Heart right ventricle (tissue), 16 donors: ENCODE data around the gene ALDH16A1. TPM values are rescaled to one million over a fixed set of nuclear protein-coding genes. Genes with fewer than 3 reads are reported as not detected.

Source experiments
- ATAC-seq, 8 donors: fragments of 200-7000 bp; cut with Tn5 transposase; one replicate each; pipeline ENCODE4 v1.9.1; 2020; ENCODE audit warnings: mild to moderate bottlenecking in 8 of 8, moderate library complexity in 8 of 8, moderate number of reproducible peaks in 1 of 8
- DNase-seq, 2 donors: peaks; one replicate each; pipeline ENCODE4 v3.0.0-alpha.2; 2020
- H3K27ac ChIP-seq, 10 donors: fragments of 200-600 bp; sonication (generic) in 2 of 10; one replicate each; pipeline versions ENCODE4 v1.5.0 to v1.8.0; 2020 to 2022; ENCODE audit warnings: mild to moderate bottlenecking in 3 of 10
- H3K27me3 ChIP-seq, 7 donors: fragments of 200-600 bp; one replicate each; pipeline ENCODE4 v1.8.0; 2021 to 2022; ENCODE audit warnings: mild to moderate bottlenecking in 2 of 7
- H3K36me3 ChIP-seq, 9 donors: fragments of 200-600 bp; sonication (generic) in 1 of 9; one replicate each; pipeline versions ENCODE4 v1.5.0 to v1.8.0; 2020 to 2022; ENCODE audit warnings: mild to moderate bottlenecking in 2 of 9
- H3K4me1 ChIP-seq, 9 donors: fragments of 200-600 bp; sonication (generic) in 1 of 9; one replicate each; pipeline versions ENCODE4 v1.5.0 to v1.8.0; 2020 to 2022; ENCODE audit warnings: mild to moderate bottlenecking in 4 of 9
- H3K4me3 ChIP-seq, 10 donors: fragments of 200-600 bp; sonication (generic) in 2 of 10; one replicate each; pipeline versions ENCODE4 v1.5.0 to v1.8.0; 2020 to 2022; ENCODE audit warnings: mild to moderate bottlenecking in 7 of 10, moderate library complexity in 2 of 10
- H3K9me3 ChIP-seq, 11 donors: fragments of 200-600 bp in 10 of 11; sonication (generic) in 2 of 11; one replicate each; pipeline versions ENCODE4 v1.5.0 to v1.8.0; 2013 to 2022; ENCODE audit warnings: mild to moderate bottlenecking in 2 of 11, control low read depth in 1 of 11, moderate library complexity in 1 of 11
- CTCF ChIP-seq, 9 donors: fragments of 200-600 bp; sonication (generic) in 2 of 9; IDR thresholded peaks; one replicate each; pipeline versions ENCODE4 v1.5.0 to v1.8.0; 2021 to 2022; ENCODE audit warnings: antibody characterized with exemption in 9 of 9, mild to moderate bottlenecking in 5 of 9, moderate library complexity in 1 of 9
- WGBS, 2 donors: extraction: QIAGEN DNeasy Blood & Tissue Kit; methylation state at CpG; one replicate each; pipeline ENCODE4 v1.1.7; 2013; ENCODE audit warnings: inconsistent platforms in 1 of 2; 5-methylcytosine and 5-hydroxymethylcytosine counted together
- intact Hi-C, 10 donors: fragments of 100-400 bp; cut with DNase I; formaldehyde crosslinking; loops; one replicate each; pipeline versions ENCODE4 v1.11.1 to v1.14.2; 2022
- polyA plus RNA-seq, 2 donors: library from polyadenylated mRNA; stranded (reverse); fragments of 200-250 nt; gene quantifications; one replicate each; pipeline ENCODE4 v1.2.3, GENCODE V29; 2013
- total RNA-seq, 10 donors: library from RNA; stranded (reverse); fragmentation: NEBNext Ultra II Directional in 3 of 10; extraction: Animal tissue kit (Norgen Biotek cat#: 25700) in 3 of 10; gene quantifications; one replicate each; pipeline versions ENCODE4 v1.2.1 to v1.2.4, GENCODE V29; 2021 to 2023
- donor health status: Arrhythmogenic right ventricular cardiomyopathy.
- donor health status: ischemic (EF 13 %, LVEDD 7.1; RV severe dilation, severe dysfunction).
- donor health status: healthy with polysubstance abuse.
- donor health status: DM: no; HTN: yes; CAD: no.
- donor health status: DM: no; HTN: no; CAD: no.
- donor health status: ischemic (EF 25% LVEDD 6.9; RV normal size, moderate dysfunction).
- donor health status: ischemic (EF 25% LVEDD 5.7; RV mildly dilated, moderate dysfunction).
- donor health status: healthy.
- donor health status: DM: yes; HTN: yes; CAD: no.
- donor health status: Ischemic cardiomyopathy.
- donor health status: ischemic (EF 35%, LVEDD 5.7; RV mildly dilated, moderate dysfunction).
- donor health status: nonischemic (EF 11% LVEDD 7.7; RV severe dilation, severe dysfunction).
- donor health status: DM: yes; HTN: yes; CAD: no.
- donor health status: PGD.
- donor health status: ischemic (EF 29% LVEDD 5.4; RV normal size, mild dysfunction).
- donor health status: nonischemic (EF 23%, LVEDD 6.1; RV moderate dilation, normal function).

ALDH16A1 gene
- total and polyA plus RNA-seq, 12 donors = 4.4 to 19.9 (median 8.7) TPM

GRCh38 chr19:49417088-49417487 lies 35.9 kb upstream of the ALDH16A1 start:
- Histone ChIP-seq H3K27ac (no peak overlapping the region), H3K27me3 (peaks cover 4 to 72% (median 63%) of the 10 kb centered on the region in 7 donors), H3K4me1 (peaks cover 0 to 16% (median 12%) of the 10 kb centered on the region in 9 donors), H3K4me3 (no peak overlapping the region), H3K9me3 (no peaks in the 10 kb centered on the region), H3K36me3 (no peaks in the 10 kb centered on the region)
- TF ChIP-seq CTCF (IDR thresholded peaks at IDR 0.05) = no peak
- DNase-seq (no peak), ATAC-seq (no peak)
- 47 to 62% methylated on average over 7 of the region's 7 CpGs for WGBS, 2 donors
- intact Hi-C loops = no loop called here

- H3K9me3 ChIP-seq = no peaks in the 10 kb centered on the region
- peaks cover 4 to 87% (median 77%) of the 10 kb centered on the region in 7 donors for H3K27me3 ChIP-seq
- H3K27ac ChIP-seq = no peak overlapping the region
- DNase-seq (no peak), ATAC-seq (no peak)
- H3K36me3 ChIP-seq = no peaks in the 10 kb centered on the region
- H3K4me3 ChIP-seq = no peak overlapping the region
- intact Hi-C loops = no loop called here
- 80 to 96% methylated on average over 5 of the region's 5 CpGs for WGBS, 2 donors
- no peak for TF ChIP-seq CTCF (IDR thresholded peaks at IDR 0.05)
- peaks cover 4 to 31% (median 26%) of the 10 kb centered on the region in 9 donors for H3K4me1 ChIP-seq
Observed at GRCh38 chr19:49418511-49418910, 34.5 kb upstream of the ALDH16A1 start.

GRCh38 chr19:49419173-49419572 lies 33.9 kb upstream of the ALDH16A1 start:
- Histone ChIP-seq H3K36me3 (no peaks in the 10 kb centered on the region), H3K4me3 (no peak overlapping the region), H3K27me3 (peaks cover 4 to 93% (median 84%) of the 10 kb centered on the region in 7 donors), H3K4me1 (peaks cover 5 to 34% (median 30%) of the 10 kb centered on the region in 9 donors), H3K27ac (no peak overlapping the region), H3K9me3 (no peaks in the 10 kb centered on the region)
- 81 to 82% methylated on average over 2 of the region's 2 CpGs for WGBS, 2 donors
- DNase-seq = no peak
- no peak for ATAC-seq
- TF ChIP-seq CTCF (IDR thresholded peaks at IDR 0.05) = no peak
- intact Hi-C loops = no loop called here

GRCh38 chr19:49420227-49420626 lies 32.8 kb upstream of the ALDH16A1 start:
- Histone ChIP-seq H3K27ac (no peak overlapping the region), H3K27me3 (peaks cover 4 to 100% (median 92%) of the 10 kb centered on the region in 7 donors), H3K36me3 (no peaks in the 10 kb centered on the region), H3K4me1 (peaks cover 5 to 34% (median 30%) of the 10 kb centered on the region in 9 donors), H3K9me3 (no peaks in the 10 kb centered on the region), H3K4me3 (no peak overlapping the region)
- 48 to 62% methylated on average over 2 of the region's 2 CpGs for WGBS, 2 donors
- no peak for ATAC-seq
- DNase-seq = no peak
- TF ChIP-seq CTCF (IDR thresholded peaks at IDR 0.05) = no peak
- intact Hi-C loops = no loop called here
